HepG2 (cell line): ENCODE measurements around the gene EMC9. TPM values are rescaled to one million over a fixed set of nuclear protein-coding genes. Genes with fewer than 3 reads are reported as not detected.

Source experiments
- ATAC-seq: fragments of 200-7000 bp; cut with Tn5 transposase; 3 replicates; pipeline ENCODE4 v1.9.1; 2020; ENCODE audit warnings: mild to moderate bottlenecking, moderate library complexity
- BruUV-seq: library from RNA; stranded (reverse); fragments of 400-500 nt; replicated peaks from 2 replicates; lab custom pipeline; 2021; lab: Mats Ljungman, UMichigan
- CTCF ChIA-PET: fragments of 300-600 bp; formaldehyde crosslinking; extraction: SDS; loops from one replicate; lab custom pipeline; 2021; ENCODE audit warnings: low total read pairs, inconsistent platforms, low intra/inter-chr PET ratio; lab: Yijun Ruan, JAX
- POLR2A ChIA-PET: fragments of 350-600 bp; sonication (Branson Sonifier 250); formaldehyde crosslinking; loops from one replicate; lab custom pipeline; 2020; ENCODE audit warnings: antibody characterized with exemption, inconsistent platforms; lab: Yijun Ruan, JAX
- DNase-seq: peaks from one replicate; pipeline ENCODE4 v3.0.0-alpha.2; 2015; ENCODE audit warnings: low spot score
- FAIRE-seq: peaks from 3 replicates; lab custom pipeline; 2011; peaks lifted over from hg19 to GRCh38; lab: Jason Lieb, UNC
- H2AFZ ChIP-seq: one replicate; pipeline ENCODE4 v1.6.1; 2011; ENCODE audit warnings: low read length, inconsistent platforms
- H3K27ac ChIP-seq: fragments of 300-600 bp; 3 replicates; pipeline ENCODE4 v1.8.0; 2011; ENCODE audit warnings: mixed run types, mild to moderate bottlenecking, mixed read lengths, low read length, inconsistent platforms; ENCODE audit not compliant: insufficient read depth; ENCODE audit errors: extremely low read length
- H3K27me3 ChIP-seq, 2 experiments: fragments of 200-600 bp in 1 of 2; 2 replicates in 1 of 2; 3 replicates in 1 of 2; pipeline versions ENCODE4 v1.6.0 to v1.8.0; 2011; ENCODE audit warnings: low read length in 2 of 2, mild to moderate bottlenecking in 2 of 2, moderate library complexity in 2 of 2, inconsistent platforms in 1 of 2; ENCODE audit not compliant: insufficient read depth in 2 of 2, control insufficient read depth in 1 of 2
- H3K36me3 ChIP-seq, 2 experiments: fragments of 200-600 bp in 1 of 2; replicated peaks in 1 of 2; 2 replicates in 1 of 2; 3 replicates in 1 of 2; pipeline versions ENCODE4 v1.5.1 to v1.8.0; 2011; ENCODE audit warnings: low read length in 2 of 2, inconsistent platforms in 1 of 2; ENCODE audit not compliant: insufficient read depth in 2 of 2, control insufficient read depth in 1 of 2
- H3K4me1 ChIP-seq: 2 replicates; pipeline ENCODE4 v1.5.1; 2012; ENCODE audit warnings: low read length, inconsistent platforms; ENCODE audit not compliant: insufficient read depth
- H3K4me2 ChIP-seq: 2 replicates; pipeline ENCODE4 v1.6.0; 2011; ENCODE audit warnings: low read depth, low read length, inconsistent platforms
- H3K4me3 ChIP-seq, 3 experiments: fragments of 200-600 bp in 1 of 3; sonication (generic), shearing (Covaris generic) in 1 of 3; replicated peaks in 1 of 3; 2 replicates each; pipeline ENCODE4 v1.5.1; 2011 to 2016; ENCODE audit warnings: low read length in 3 of 3, inconsistent platforms in 2 of 3, low read depth in 2 of 3, mild to moderate bottlenecking in 2 of 3, control low read depth in 1 of 3, mixed read lengths in 1 of 3; ENCODE audit not compliant: insufficient read depth in 1 of 3
- H3K79me2 ChIP-seq: one replicate; pipeline ENCODE4 v1.6.1; 2011; ENCODE audit warnings: low read length, inconsistent platforms; ENCODE audit not compliant: insufficient read depth
- H3K9ac ChIP-seq: 2 replicates; pipeline ENCODE4 v1.6.0; 2011; ENCODE audit warnings: mild to moderate bottlenecking, low read depth, low read length, inconsistent platforms; ENCODE audit not compliant: insufficient read depth
- H3K9me3 ChIP-seq: 2 replicates; pipeline ENCODE4 v1.5.1; 2012; ENCODE audit warnings: mild to moderate bottlenecking, low read length
- H4K20me1 ChIP-seq: 2 replicates; pipeline ENCODE4 v1.6.0; 2011; ENCODE audit warnings: inconsistent platforms, mild to moderate bottlenecking, low read length, moderate library complexity; ENCODE audit not compliant: insufficient read depth
- BRD4 ChIP-seq: sonication (generic); formaldehyde crosslinking; IDR thresholded peaks from 2 replicates; pipeline ENCODE4 v1.4.0; 2020; ENCODE audit warnings: missing genetic modification reagents
- CHD4 ChIP-seq: fragments of 200-600 bp; sonication (generic); IDR thresholded peaks from 2 replicates; pipeline ENCODE4 v1.7.0; 2017; ENCODE audit warnings: mild to moderate bottlenecking, low read length, borderline replicate concordance
- GFI1 ChIP-seq: sonication (generic); formaldehyde crosslinking; IDR thresholded peaks from 2 replicates; pipeline ENCODE4 v1.5.0; 2020; ENCODE audit warnings: missing genetic modification reagents, mild to moderate bottlenecking, borderline replicate concordance
- MBNL3 ChIP-seq: fragments of 250-450 bp; sonication (Bioruptor Pico); conservative IDR thresholded peaks from 2 replicates; pipeline ENCODE4 v1.8.0; 2022; ENCODE audit warnings: mild to moderate bottlenecking, inconsistent platforms
- NFE2L2 ChIP-seq: fragments of 150-350 bp; IDR thresholded peaks from 2 replicates; pipeline ENCODE4 v1.6.1; 2014; ENCODE audit warnings: low read length
- NRL ChIP-seq: sonication (generic); formaldehyde crosslinking; IDR thresholded peaks from 2 replicates; pipeline ENCODE4 v1.5.0; 2020; ENCODE audit warnings: missing genetic modification reagents, mild to moderate bottlenecking, moderate library complexity, borderline replicate concordance
- PBX3 ChIP-seq: sonication (generic); formaldehyde crosslinking; IDR thresholded peaks from 2 replicates; pipeline ENCODE4 v1.8.1; 2023; ENCODE audit warnings: missing genetic modification reagents, inconsistent platforms, borderline replicate concordance
- PCBP1 ChIP-seq: fragments of 200-400 bp; formaldehyde crosslinking; IDR thresholded peaks from 2 replicates; pipeline ENCODE4 v1.6.1; 2017; ENCODE audit warnings: mild to moderate bottlenecking, low read depth, low read length, borderline replicate concordance
- PRPF4 ChIP-seq: fragments of 200-400 bp; formaldehyde crosslinking; IDR thresholded peaks from 2 replicates; pipeline ENCODE4 v1.6.1; 2016; ENCODE audit warnings: low read length, low read depth; ENCODE audit not compliant: poor library complexity, severe bottlenecking
- SKIL ChIP-seq: sonication (generic); formaldehyde crosslinking; IDR thresholded peaks from 2 replicates; pipeline ENCODE4 v1.8.0; 2022; ENCODE audit warnings: missing genetic modification reagents, mild to moderate bottlenecking, moderate library complexity, borderline replicate concordance
- SNAPC5 ChIP-seq: sonication (generic); formaldehyde crosslinking; IDR thresholded peaks from 2 replicates; pipeline ENCODE4 v1.8.1; 2023; ENCODE audit warnings: mild to moderate bottlenecking, missing genetic modification reagents, borderline replicate concordance
- ZNF451 ChIP-seq: sonication (generic); formaldehyde crosslinking; IDR thresholded peaks from 2 replicates; pipeline ENCODE4 v1.5.0; 2020; ENCODE audit warnings: mild to moderate bottlenecking, missing genetic modification reagents
- ZNF558 ChIP-seq: sonication (generic); formaldehyde crosslinking; IDR thresholded peaks from 2 replicates; pipeline ENCODE4 v1.9.0; 2022; ENCODE audit warnings: mild to moderate bottlenecking, missing genetic modification reagents, borderline replicate concordance
- ZNF598 ChIP-seq: sonication (generic); formaldehyde crosslinking; IDR thresholded peaks from 2 replicates; pipeline ENCODE4 v1.5.1; 2020; ENCODE audit warnings: mild to moderate bottlenecking, missing genetic modification reagents, borderline replicate concordance
- WGBS: methylation state at CpG from one replicate; pipeline ENCODE4 v1.1.6; 2017; ENCODE audit warnings: low lambda C conversion rate; 5-methylcytosine and 5-hydroxymethylcytosine counted together
- in situ Hi-C: cut with HindIII; loops from 2 replicates; pipeline ENCODE4 v1.10.0; 2017; ENCODE audit warnings: low pct_unique_long_range_greater_than_20kb; ENCODE audit not compliant: extremely low pct_ligation_motif_present
- intact Hi-C: fragments of 100-400 bp; cut with micrococcal nuclease; formaldehyde crosslinking; loops from one replicate; pipeline ENCODE4 v1.10.0; 2022; ENCODE audit not compliant: unreplicated experiment
- polyA plus RNA-seq, 8 experiments: library from polyadenylated mRNA; depleted of rRNA in 3 of 8; stranded (reverse) in 7 of 8; unstranded in 1 of 8; fragments of >200 nt; fragmentation: Illumina TruSeq in 4 of 8; extraction: Trizol in 4 of 8; gene quantifications; 2 replicates each; pipeline versions ENCODE4 v1.2.1 to v1.2.3, GENCODE V29; 2011 to 2016; ENCODE audit warnings: low read depth in 4 of 8, missing spikeins in 1 of 8, mixed read lengths in 1 of 8; ENCODE audit not compliant: insufficient read depth in 1 of 8
- total RNA-seq, 5 experiments: library from RNA; depleted of rRNA; stranded (reverse); fragments of >200 nt; fragmentation: Illumina TruSeq; extraction: Trizol; gene quantifications; 2 replicates each; pipeline ENCODE4 v1.2.3, GENCODE V29; 2016; ENCODE audit warnings: low read depth in 1 of 5

EMC9 gene
- total and polyA plus RNA-seq, 2 of the 13 experiments (the other 11 are each of a cell fraction or from before 2014, with no cell fraction given): 60.5 to 78.7 TPM

GRCh38 chr14:24119691-24120090 is 21.7 kb downstream of the EMC9 start:
- BruUV-seq: no TSS peak
- no peaks in the 10 kb centered on the region; a peak in 1 of 5 replicates for H3K27me3 ChIP-seq
- TF ChIP-seq SNAPC5 (CRISPR knock-in tag) (0 out of 2 replicates have a peak, but pooled peaks have one; percentile 28), BRD4 (no peak), CHD4 (no peak), NFE2L2 (no peak)
- DNase-seq: no peak
- H3K4me2 ChIP-seq: no peak overlapping the region
- H3K36me3 ChIP-seq: peaks cover 66 to 75% of the 10 kb centered on the region in 2 experiments
- H3K79me2 ChIP-seq: peaks cover 33% of the 10 kb centered on the region
- POLR2A ChIA-PET: interaction anchor here (1.3 to 15.5 kb wide), 5 partner anchors 14 to 151 kb away, joined by 3 to 977 read pairs (median 279); partner anchors contain the start of genes EMC9, FITM1, IRF9 and PCK2
- in situ Hi-C loops: loop anchor here (25.0 kb wide), 1 partner anchor 1532 kb away; the partner anchor contains the start of genes ABHD4 and DAD1
- ATAC-seq: no peak
- 97% methylated on average over 6 of the region's 6 CpGs for WGBS
- intact Hi-C loops: loop anchor here (10.0 kb wide), 2 partner anchors 815 to 1025 kb away; partner anchors contain the start of genes ACIN1, BCL2L2, C14orf119 and PPP1R3E
- H3K9ac ChIP-seq: no peak overlapping the region
- H3K4me1 ChIP-seq: peaks cover 24% of the 10 kb centered on the region
- H3K4me3 ChIP-seq: no peak overlapping the region
- H3K27ac ChIP-seq: no peak overlapping the region
- CTCF ChIA-PET: no interaction called here
- H3K9me3 ChIP-seq: no peaks in the 10 kb centered on the region
- H4K20me1 ChIP-seq: no peaks in the 10 kb centered on the region
- no peak for FAIRE-seq
- H2AFZ ChIP-seq: no peak overlapping the region

GRCh38 chr14:24117179-24117578 is 24.2 kb downstream of the EMC9 start:
- H3K79me2 ChIP-seq: peaks cover 33% of the 10 kb centered on the region
- CTCF ChIA-PET: no interaction called here
- ATAC-seq (no peak), DNase-seq (no peak), FAIRE-seq (no peak)
- H3K27ac ChIP-seq: no peak overlapping the region
- no peaks in the 10 kb centered on the region; a peak in 1 of 5 replicates for H3K27me3 ChIP-seq
- peaks cover 31% of the 10 kb centered on the region for H3K4me1 ChIP-seq
- intact Hi-C loops (loop anchor here (10.0 kb wide), 2 partner anchors 812 to 1022 kb away; partner anchors contain the start of genes ACIN1, BCL2L2, C14orf119 and PPP1R3E), in situ Hi-C loops (loop anchor here (25.0 kb wide), 1 partner anchor 1530 kb away; the partner anchor contains the start of genes ABHD4 and DAD1)
- 96% methylated on average over 6 of the region's 6 CpGs for WGBS
- H3K9me3 ChIP-seq: no peaks in the 10 kb centered on the region
- H4K20me1 ChIP-seq: no peaks in the 10 kb centered on the region
- peak overlapping the region; percentile 99; the same call in 1 of the 2 replicates for H3K9ac ChIP-seq
- H3K4me3 ChIP-seq: no peak overlapping the region
- H2AFZ ChIP-seq: no peak overlapping the region
- BruUV-seq: no TSS peak
- POLR2A ChIA-PET: interaction anchor here (1.0 to 15.5 kb wide), 5 partner anchors 14 to 59 kb away, joined by 3 to 977 read pairs (median 279); partner anchors contain the start of genes EMC9, FITM1, PCK2 and PSME1
- 0 out of 2 replicates have a peak overlapping the region, but pooled peaks have one; percentile 92 for H3K4me2 ChIP-seq
- H3K36me3 ChIP-seq: peaks cover 47 to 55% of the 10 kb centered on the region in 2 experiments
- TF ChIP-seq GFI1 (CRISPR knock-in tag): no peak
- TF ChIP-seq ZNF451 (CRISPR knock-in tag): no peak
- TF ChIP-seq ZNF558 (CRISPR knock-in tag): no peak
- 0 out of 2 replicates have a peak, but pooled peaks have one; percentile 36 for TF ChIP-seq NRL
- TF ChIP-seq PRPF4: no peak
- no peak for TF ChIP-seq PCBP1
- TF ChIP-seq ZNF598 (CRISPR knock-in tag): no peak
- no peak for TF ChIP-seq PBX3
- TF ChIP-seq MBNL3 (CRISPR knock-in tag): no peak
- TF ChIP-seq SKIL (CRISPR knock-in tag): no peak
